ENCODE data around the gene PREX1. TPM values are rescaled to one million over a fixed set of nuclear protein-coding genes. Genes with fewer than 3 reads are reported as not detected.

The PREX1 gene
- total RNA-seq, 1 donor from 2014 or later: 20.8 TPM

DNA sequence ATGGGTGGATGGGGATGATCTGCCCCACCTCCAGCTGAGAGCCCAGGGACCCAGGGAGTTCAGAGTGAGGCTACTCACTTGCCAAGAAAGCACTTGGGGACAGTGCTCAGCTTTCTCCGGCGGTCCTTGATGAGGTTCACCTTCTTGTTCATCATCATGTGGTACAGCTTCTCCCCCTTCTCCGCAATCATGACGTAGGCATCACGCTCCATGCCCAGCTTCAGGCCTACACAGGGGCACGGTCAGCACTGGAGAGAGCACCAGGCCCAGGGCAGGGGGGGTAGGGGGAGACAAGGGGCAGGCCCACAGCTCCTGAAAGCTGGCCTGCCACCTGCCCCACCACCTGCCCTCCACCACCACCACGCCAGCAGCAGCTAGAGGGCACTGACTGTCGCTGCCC, 139.2 kb downstream of the PREX1 start:
- H3K27ac Mint-ChIP-seq: no peak overlapping the region
- H3K9me3 Mint-ChIP-seq: no peaks in the 10 kb centered on the region

DNA sequence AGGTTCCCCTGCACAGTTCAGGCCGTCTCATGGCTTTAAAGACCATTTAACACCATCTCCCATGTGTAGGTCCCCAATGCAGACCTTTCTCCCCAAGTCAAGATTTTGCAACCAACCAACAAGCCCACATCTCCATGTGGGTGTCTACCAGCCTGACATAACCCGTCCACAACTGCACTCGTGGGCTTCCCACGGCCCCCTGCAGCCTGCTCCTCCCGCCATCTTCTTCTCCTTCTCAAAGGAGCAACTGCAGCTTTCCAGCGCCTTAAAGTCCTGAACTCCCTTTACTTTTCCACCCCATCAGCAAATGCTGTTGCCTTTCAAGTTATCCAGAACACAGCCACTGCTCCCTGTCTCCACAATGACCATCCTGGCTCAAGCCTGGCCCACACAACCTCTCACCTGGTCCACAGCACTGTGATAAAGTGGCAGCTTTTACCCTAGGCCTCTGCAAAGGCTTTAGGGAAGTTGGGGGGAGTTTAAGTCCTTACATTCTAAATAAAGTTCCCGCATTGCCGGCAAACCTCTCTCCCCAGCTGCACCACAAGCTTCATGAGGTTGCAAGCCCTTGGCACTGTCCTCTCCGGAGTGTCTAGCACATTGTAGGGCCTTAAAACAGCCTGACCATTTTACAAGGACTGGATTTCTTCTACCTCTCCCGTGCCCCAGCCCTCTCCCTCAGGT, 140.5 kb downstream of the PREX1 start:
- TF ChIP-seq, protein P1, sequence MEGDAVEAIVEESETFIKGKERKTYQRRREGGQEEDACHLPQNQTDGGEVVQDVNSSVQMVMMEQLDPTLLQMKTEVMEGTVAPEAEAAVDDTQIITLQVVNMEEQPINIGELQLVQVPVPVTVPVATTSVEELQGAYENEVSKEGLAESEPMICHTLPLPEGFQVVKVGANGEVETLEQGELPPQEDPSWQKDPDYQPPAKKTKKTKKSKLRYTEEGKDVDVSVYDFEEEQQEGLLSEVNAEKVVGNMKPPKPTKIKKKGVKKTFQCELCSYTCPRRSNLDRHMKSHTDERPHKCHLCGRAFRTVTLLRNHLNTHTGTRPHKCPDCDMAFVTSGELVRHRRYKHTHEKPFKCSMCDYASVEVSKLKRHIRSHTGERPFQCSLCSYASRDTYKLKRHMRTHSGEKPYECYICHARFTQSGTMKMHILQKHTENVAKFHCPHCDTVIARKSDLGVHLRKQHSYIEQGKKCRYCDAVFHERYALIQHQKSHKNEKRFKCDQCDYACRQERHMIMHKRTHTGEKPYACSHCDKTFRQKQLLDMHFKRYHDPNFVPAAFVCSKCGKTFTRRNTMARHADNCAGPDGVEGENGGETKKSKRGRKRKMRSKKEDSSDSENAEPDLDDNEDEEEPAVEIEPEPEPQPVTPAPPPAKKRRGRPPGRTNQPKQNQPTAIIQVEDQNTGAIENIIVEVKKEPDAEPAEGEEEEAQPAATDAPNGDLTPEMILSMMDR (conservative IDR thresholded peaks at IDR 0.05): no peak
- Mint-ChIP-seq H3K9me3 (no peaks in the 10 kb centered on the region), H3K36me3 (peaks cover 3% of the 10 kb centered on the region), H3K27ac (no peak overlapping the region), H3K27me3 (no peaks in the 10 kb centered on the region), H3K4me1 (ENCODE audit: unreplicated experiment) (peaks cover 36% of the 10 kb centered on the region), H3K4me3 (no peak overlapping the region)
- no peak for DNase-seq (ENCODE audit: extremely low spot score, unreplicated experiment)

More for the DNA sequence above, 139.2 kb downstream of the PREX1 start:
- Mint-ChIP-seq H3K27me3 (no peaks in the 10 kb centered on the region), H3K36me3 (peaks cover 3% of the 10 kb centered on the region), H3K4me3 (no peak overlapping the region), H3K4me1 (ENCODE audit: unreplicated experiment) (peaks cover 31% of the 10 kb centered on the region)
- TF ChIP-seq, protein P1 (conservative IDR thresholded peaks at IDR 0.05): no peak
- DNase-seq (ENCODE audit: extremely low spot score, unreplicated experiment): no peak

DNA sequence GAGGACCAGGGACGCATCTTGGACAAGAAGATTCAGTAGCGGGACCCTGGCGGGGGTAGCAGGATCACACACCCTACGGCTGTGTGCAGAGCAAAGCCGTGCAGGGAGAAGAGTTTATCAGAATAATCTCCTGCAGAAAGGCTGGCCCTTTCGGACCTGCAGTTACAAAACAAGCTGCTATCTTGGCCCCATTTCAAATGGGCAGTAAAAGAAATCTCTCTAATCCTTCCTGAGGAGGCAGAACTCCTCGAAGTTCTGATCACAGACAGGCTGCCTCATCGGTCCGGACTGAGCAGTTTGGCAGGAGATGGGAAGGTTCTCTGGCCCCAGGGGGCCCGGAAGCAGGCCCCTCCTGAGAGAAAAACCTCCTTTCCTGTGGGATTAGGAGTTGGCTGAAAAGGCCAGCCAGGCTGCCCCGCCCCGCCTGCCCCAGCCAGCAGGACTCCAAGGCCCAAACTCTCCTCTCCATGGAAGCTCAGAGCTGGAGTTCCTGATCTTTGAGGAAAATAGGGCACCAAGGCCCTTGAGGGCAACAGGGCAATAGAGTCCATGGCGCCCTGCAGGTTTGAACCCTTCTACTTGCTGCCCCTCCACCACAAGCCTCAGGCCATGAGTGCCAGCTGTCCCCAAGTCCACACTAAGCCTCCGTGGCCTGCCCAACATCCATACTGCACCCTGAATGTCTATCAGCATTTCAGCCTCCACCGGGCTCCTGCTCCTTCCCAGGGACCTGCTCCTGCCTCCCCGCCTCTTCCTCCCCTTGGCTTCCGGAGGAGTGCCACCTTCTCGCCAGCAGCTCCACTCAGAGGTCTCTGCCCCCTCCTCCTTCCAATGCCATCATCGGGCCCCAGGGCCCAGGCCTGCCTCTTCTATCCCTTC, 141.3 kb downstream of the PREX1 start:
- Mint-ChIP-seq H3K4me3 (no peak overlapping the region), H3K4me1 (ENCODE audit: unreplicated experiment) (peaks cover 36% of the 10 kb centered on the region), H3K36me3 (peaks cover 3% of the 10 kb centered on the region), H3K9me3 (no peaks in the 10 kb centered on the region), H3K27ac (no peak overlapping the region), H3K27me3 (no peaks in the 10 kb centered on the region)
- TF ChIP-seq, protein P1 (conservative IDR thresholded peaks at IDR 0.05): no peak
- no peak for DNase-seq (ENCODE audit: extremely low spot score, unreplicated experiment)

DNA sequence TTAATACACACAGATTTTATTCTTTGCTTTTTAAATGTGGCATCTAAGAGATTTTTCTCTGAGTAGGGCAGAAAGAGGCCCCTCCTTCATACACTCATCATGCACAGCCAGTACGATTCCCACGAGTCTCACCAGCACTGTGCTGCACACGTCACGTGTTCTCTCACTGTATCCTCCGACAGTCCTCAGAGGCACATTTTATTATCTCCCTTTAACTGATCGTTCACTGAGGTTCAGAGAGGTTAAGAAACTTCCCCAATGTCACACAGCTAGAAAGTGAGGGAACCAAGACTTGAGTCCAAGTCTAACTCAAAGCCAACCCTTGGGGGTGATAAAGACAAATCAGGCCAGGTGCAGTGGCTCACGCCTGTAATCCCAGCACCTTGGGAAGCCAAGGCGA, 142.5 kb downstream of the PREX1 start:
- DNase-seq (ENCODE audit: extremely low spot score, unreplicated experiment): no peak
- no peak overlapping the region for H3K4me3 Mint-ChIP-seq
- peaks cover 36% of the 10 kb centered on the region for H3K4me1 Mint-ChIP-seq (ENCODE audit: unreplicated experiment)
- TF ChIP-seq, protein P1 (conservative IDR thresholded peaks at IDR 0.05): no peak
- no peaks in the 10 kb centered on the region for H3K9me3 Mint-ChIP-seq
- peaks cover 3% of the 10 kb centered on the region for H3K36me3 Mint-ChIP-seq
- H3K27me3 Mint-ChIP-seq: no peaks in the 10 kb centered on the region
- H3K27ac Mint-ChIP-seq: no peak overlapping the region

DNA sequence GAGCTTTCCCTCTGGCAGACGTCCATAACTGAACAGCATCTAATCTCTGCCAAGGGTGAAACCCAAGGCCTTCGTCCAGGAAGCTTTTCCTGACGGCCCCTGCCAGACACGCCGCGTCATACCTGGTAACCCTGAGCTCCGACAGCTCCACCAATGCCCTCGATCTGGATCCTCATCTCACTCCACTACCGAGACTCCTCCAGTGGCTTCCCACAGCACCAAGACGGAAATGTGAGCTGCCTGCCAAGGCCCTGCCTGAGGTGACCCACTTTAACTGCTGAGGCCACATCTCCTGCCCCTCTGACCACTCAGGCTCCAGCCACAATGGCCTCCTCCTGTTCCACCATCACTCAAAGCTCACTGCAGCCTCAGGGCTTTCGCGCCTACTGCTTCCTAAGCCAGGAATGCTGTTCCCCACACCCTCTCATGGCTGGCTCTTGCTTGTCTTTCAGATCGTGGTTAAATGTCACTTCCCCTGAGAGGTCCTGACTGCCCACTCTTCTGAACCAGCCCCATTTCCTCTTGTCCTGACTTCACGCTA, 143.2 kb downstream of the PREX1 start:
- peaks cover 36% of the 10 kb centered on the region for H3K4me1 Mint-ChIP-seq (ENCODE audit: unreplicated experiment)
- H3K27me3 Mint-ChIP-seq: no peaks in the 10 kb centered on the region
- H3K9me3 Mint-ChIP-seq: no peaks in the 10 kb centered on the region
- H3K4me3 Mint-ChIP-seq: no peak overlapping the region
- peak overlapping the region; percentile 59 for H3K27ac Mint-ChIP-seq
- no peak for DNase-seq (ENCODE audit: extremely low spot score, unreplicated experiment)
- peaks cover 3% of the 10 kb centered on the region for H3K36me3 Mint-ChIP-seq
- TF ChIP-seq, protein P1 (conservative IDR thresholded peaks at IDR 0.05): no peak

Measured in type B pancreatic cell (in vitro differentiated cells).